Measurements from ENCODE around the gene IER5L. TPM values are rescaled to one million over a fixed set of nuclear protein-coding genes. Genes with fewer than 3 reads are reported as not detected.

IER5L gene
- total and polyA plus RNA-seq, 9 of the 15 experiments (the other 6 are each of a cell fraction or from before 2014, with no cell fraction given), result 0.14 to 11.9 (median 0.52) TPM

- TF ChIP-seq ZNF449 (CRISPR knock-in tag; IDR thresholded peaks at IDR 0.05) (no peak), MCM7 (IDR thresholded peaks at IDR 0.05) (no peak), ZNF76 (CRISPR knock-in tag; IDR thresholded peaks at IDR 0.05; ENCODE audit: borderline replicate concordance) (no peak), MXD1 (CRISPR knock-in tag; IDR thresholded peaks at IDR 0.05; ENCODE audit: borderline replicate concordance, poor library complexity, severe bottlenecking) (no peak), ELK1 (CRISPR knock-in tag; IDR thresholded peaks at IDR 0.05) (no peak), E2F5 (CRISPR knock-in tag; IDR thresholded peaks at IDR 0.05) (no peak), ZNF324 (CRISPR knock-in tag; IDR thresholded peaks at IDR 0.05) (no peak), MAFF (IDR thresholded peaks at IDR 0.05; ENCODE audit: low read length) (no peak), CCNT2 (IDR thresholded peaks at IDR 0.05; ENCODE audit: borderline replicate concordance, extremely low read depth, insufficient read length, low read depth, low read length) (peak; percentile 49), RBFOX2 (IDR thresholded peaks at IDR 0.05; ENCODE audit: low read depth, low read length) (peak; percentile 100), HNRNPLL (IDR thresholded peaks at IDR 0.05; ENCODE audit: low read depth, low read length, poor library complexity, severe bottlenecking) (peak; percentile 78), HES1 (IDR thresholded peaks at IDR 0.05; ENCODE audit: low read depth) (no peak), RBM25 (IDR thresholded peaks at IDR 0.05; ENCODE audit: low read depth, low read length, severe bottlenecking) (peak; percentile 99), MBD2 (IDR thresholded peaks at IDR 0.05; ENCODE audit: borderline replicate concordance, low read depth) (peak; percentile 73; the same call in 1 of the 2 replicates), ZNF133 (CRISPR knock-in tag; IDR thresholded peaks at IDR 0.05) (no peak), MLLT1 (IDR thresholded peaks at IDR 0.05) (peak in 1 of 2 experiments; percentile 39; a peak in 1 of 4 replicates), GTF2F1 (IDR thresholded peaks at IDR 0.05; ENCODE audit: low read depth, low read length) (peak; percentile 94), ZNF146 (CRISPR knock-in tag; IDR thresholded peaks at IDR 0.05; ENCODE audit: unreplicated experiment) (no peak), USF2 (CRISPR knock-in tag; IDR thresholded peaks at IDR 0.05) (no peak), MED1 (CRISPR knock-in tag; IDR thresholded peaks at IDR 0.05; ENCODE audit: borderline replicate concordance) (no peak)
These were observed at the start of gene IER5L (continued) for GRCh38 chr9:129177791-129178567.

Data from K562 (cell line).